A673 (cell line): ENCODE measurements around the gene ARHGAP6. TPM values are rescaled to one million over a fixed set of nuclear protein-coding genes. Genes with fewer than 3 reads are reported as not detected.

ENCODE experiments used
- BruUV-seq: library from RNA; stranded (reverse); fragments of 400-500 nt; replicated peaks from 2 replicates; lab custom pipeline; 2021; lab: Mats Ljungman, UMichigan
- CTCF ChIA-PET: fragments of 300-600 bp; sonication (Branson Sonifier 250); formaldehyde crosslinking; loops from one replicate; lab custom pipeline; 2022; ENCODE audit warnings: antibody characterized with exemption; lab: Charles Lee
- POLR2A ChIA-PET: fragments of 300-600 bp; sonication (Branson Sonifier 250); formaldehyde crosslinking; loops from one replicate; lab custom pipeline; 2022; ENCODE audit warnings: antibody characterized with exemption; ENCODE audit not compliant: low non-redundant PET; lab: Charles Lee
- DNase-seq: peaks from one replicate; pipeline ENCODE4 v3.0.0-alpha.2; 2015; ENCODE audit warnings: low spot score
- H3K27ac ChIP-seq: fragments of 200-600 bp; sonication (generic); 2 replicates; pipeline ENCODE4 v1.5.1; 2016; ENCODE audit warnings: mixed run types, low read depth, mild to moderate bottlenecking, mixed read lengths, antibody characterized with exemption, low read length; ENCODE audit not compliant: poor library complexity, severe bottlenecking
- H3K27me3 ChIP-seq: fragments of 200-600 bp; sonication (generic); replicated peaks from 2 replicates; pipeline ENCODE4 v1.6.1; 2017; ENCODE audit warnings: mixed run types, low read depth, mild to moderate bottlenecking, mixed read lengths, antibody characterized with exemption, low read length; ENCODE audit not compliant: insufficient read depth, poor library complexity
- H3K36me3 ChIP-seq: fragments of 200-600 bp; sonication (generic); 2 replicates; pipeline ENCODE4 v1.6.1; 2016; ENCODE audit warnings: mixed run types, mild to moderate bottlenecking, mixed read lengths, antibody characterized with exemption, low read length; ENCODE audit not compliant: insufficient read depth, poor library complexity, severe bottlenecking
- H3K4me1 ChIP-seq: fragments of 200-600 bp; sonication (generic); 2 replicates; pipeline ENCODE4 v1.6.1; 2017; ENCODE audit warnings: mixed run types, mild to moderate bottlenecking, mixed read lengths, antibody characterized with exemption, low read length; ENCODE audit not compliant: insufficient read depth, poor library complexity, severe bottlenecking
- H3K4me3 ChIP-seq: fragments of 200-600 bp; sonication (generic); 2 replicates; pipeline ENCODE4 v1.5.1; 2016; ENCODE audit warnings: low read depth, mixed run types, mild to moderate bottlenecking, mixed read lengths, low read length; ENCODE audit not compliant: poor library complexity, severe bottlenecking
- H3K9me3 ChIP-seq: fragments of 200-600 bp; sonication (generic); 2 replicates; pipeline ENCODE4 v1.6.1; 2016; ENCODE audit warnings: mixed run types, low read depth, mild to moderate bottlenecking, mixed read lengths, antibody characterized with exemption, low read length; ENCODE audit not compliant: poor library complexity, severe bottlenecking
- CTCF ChIP-seq: fragments of 300-800, 200-600 bp; sonication (generic); conservative IDR thresholded peaks from 2 replicates; pipeline ENCODE4 v1.5.1; 2017; ENCODE audit warnings: low read depth, mild to moderate bottlenecking, antibody characterized with exemption, low read length, moderate library complexity, mixed read lengths
- EZH2 ChIP-seq: fragments of 200-600 bp; sonication (generic); IDR thresholded peaks from 2 replicates; pipeline ENCODE4 v1.6.1; 2017; ENCODE audit warnings: borderline replicate concordance, low read depth, mild to moderate bottlenecking, mixed read lengths, antibody characterized with exemption, low read length; ENCODE audit not compliant: poor library complexity, severe bottlenecking
- intact Hi-C: fragments of 100-400 bp; cut with micrococcal nuclease; formaldehyde crosslinking; loops from one replicate; pipeline ENCODE4 v1.10.0; 2022; ENCODE audit not compliant: unreplicated experiment
- total RNA-seq: library from RNA; stranded (reverse); gene quantifications from 2 replicates; pipeline ENCODE4 v1.2.3, GENCODE V29; 2021

The ARHGAP6 gene
- total RNA-seq, 1 experiment from 2014 or later = not detected

- BruUV-seq = no TSS peak
- ChIA-PET CTCF (no interaction called here), POLR2A (no interaction called here)
- H3K27me3 ChIP-seq = peaks cover 2% of the 10 kb centered on the region
- no peak for TF ChIP-seq EZH2
- TF ChIP-seq CTCF = no peak
- intact Hi-C loops = no loop called here
- H3K9me3 ChIP-seq = no peaks in the 10 kb centered on the region
- no peaks in the 10 kb centered on the region for H3K36me3 ChIP-seq
- DNase-seq = no peak
- no peaks in the 10 kb centered on the region for H3K4me1 ChIP-seq
- H3K27ac ChIP-seq = no peak overlapping the region
- no peak overlapping the region for H3K4me3 ChIP-seq
Observed at GRCh38 chrX:11398139-11398538, 267.6 kb downstream of the ARHGAP6 start.

- no peak overlapping the region for H3K4me3 ChIP-seq
- no peak overlapping the region for H3K27ac ChIP-seq
- no TSS peak for BruUV-seq
- intact Hi-C loops = no loop called here
- DNase-seq = no peak
- TF ChIP-seq EZH2 (no peak), CTCF (no peak)
- H3K4me1 ChIP-seq = no peaks in the 10 kb centered on the region
- no peaks in the 10 kb centered on the region for H3K36me3 ChIP-seq
- H3K9me3 ChIP-seq = no peaks in the 10 kb centered on the region
- POLR2A ChIA-PET = no interaction called here
- CTCF ChIA-PET = no interaction called here
- H3K27me3 ChIP-seq = peaks cover 2% of the 10 kb centered on the region
Observed at GRCh38 chrX:11397680-11398079, 268.0 kb downstream of the ARHGAP6 start.

GRCh38 chrX:11395859-11396258, 269.9 kb downstream of the ARHGAP6 start:
- Histone ChIP-seq H3K4me3 (no peak overlapping the region), H3K4me1 (no peaks in the 10 kb centered on the region), H3K27ac (no peak overlapping the region), H3K9me3 (no peaks in the 10 kb centered on the region), H3K36me3 (no peaks in the 10 kb centered on the region), H3K27me3 (peaks cover 2% of the 10 kb centered on the region)
- ChIA-PET POLR2A (no interaction called here), CTCF (no interaction called here)
- intact Hi-C loops = no loop called here
- DNase-seq = no peak
- TF ChIP-seq CTCF = no peak
- TF ChIP-seq EZH2 = no peak
- BruUV-seq = no TSS peak
